Endometrium (tissue), 2 donors: Measurements from ENCODE around the gene POU2F1.
"Not testable (repeated sequence)": the region's sequence is repeated elsewhere in the genome, so short reads cannot be mapped to it uniquely, and the experiment has no call there.

ENCODE experiments used
- FAIRE-seq: peaks from 2 replicates; lab custom pipeline; 2012; peaks lifted over from hg19 to GRCh38; lab: Jason Lieb, UNC
- donor health status: control.
- donor health status: control.

POU2F1 gene

GRCh38 chr1:167205306-167206050 lies 15.2 kb upstream of the POU2F1 start:
- FAIRE-seq, result not testable (repeated sequence)

DNA sequence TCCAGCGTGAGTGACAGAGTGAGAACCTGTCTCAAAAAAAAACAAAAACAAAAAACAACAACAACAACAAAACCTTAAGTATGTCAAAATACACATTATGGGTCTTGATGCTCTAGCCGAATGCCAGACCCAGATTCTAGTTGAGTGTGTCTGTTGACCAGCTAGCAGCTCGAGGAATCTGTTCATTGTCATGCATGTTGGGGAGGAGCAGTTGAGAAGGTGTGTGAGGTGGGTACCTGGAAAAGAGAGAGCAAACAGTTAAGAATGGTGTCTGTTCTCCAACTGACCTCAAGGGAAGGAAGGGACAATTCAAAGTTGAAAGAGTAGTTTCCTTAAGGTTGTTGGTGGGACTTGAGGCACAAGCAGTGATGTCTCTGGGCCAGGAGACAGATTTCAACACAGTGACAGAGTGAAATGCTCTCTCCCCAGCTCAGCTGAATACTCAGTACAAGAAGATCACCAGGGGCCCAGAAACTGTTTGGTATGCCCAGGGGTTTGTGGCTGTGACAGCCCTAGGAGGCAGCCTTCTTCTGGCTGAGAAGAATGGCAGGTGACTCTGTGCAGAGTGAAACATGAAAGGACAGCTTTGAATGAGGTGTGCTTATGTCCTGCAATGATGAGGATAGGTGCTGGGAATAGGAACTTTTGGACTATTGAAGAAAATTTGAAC lies 14.4 kb upstream of the POU2F1 start:
- FAIRE-seq, result no peak

GRCh38 chr1:167207940-167208623 lies 12.6 kb upstream of the POU2F1 start:
- FAIRE-seq, result no peak

GRCh38 chr1:167208624-167208976 lies 12.1 kb upstream of the POU2F1 start:
- no peak for FAIRE-seq

- FAIRE-seq, result no peak
These were observed 11.6 kb upstream of the POU2F1 start for GRCh38 chr1:167209044-167209443.

- no peak for FAIRE-seq
These were observed 9.6 kb upstream of the POU2F1 start for GRCh38 chr1:167210966-167211674.

- no peak for FAIRE-seq
These were observed 8.7 kb upstream of the POU2F1 start for GRCh38 chr1:167212025-167212424.

DNA sequence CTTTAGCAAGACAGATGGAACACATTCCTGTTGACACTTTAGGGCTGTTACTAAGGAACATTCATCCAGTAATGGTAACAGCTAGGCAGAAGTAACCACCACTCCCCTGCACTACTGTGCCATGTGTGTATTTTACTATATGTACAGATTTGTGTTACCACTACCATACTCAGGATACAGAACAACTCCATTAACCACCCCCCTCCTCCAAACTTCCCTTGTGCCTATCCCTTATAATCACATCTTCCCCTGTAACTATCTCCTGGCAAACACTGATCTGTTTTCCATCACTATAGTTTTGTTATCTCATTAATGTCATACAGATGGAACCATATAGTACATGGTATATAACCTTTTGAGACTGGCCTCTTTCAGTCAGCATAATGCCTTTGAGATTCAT lies 3.9 kb upstream of the POU2F1 start:
- FAIRE-seq, result no peak

- FAIRE-seq, result no peak
These were observed 1.5 kb upstream of the POU2F1 start for GRCh38 chr1:167219194-167219593.

DNA sequence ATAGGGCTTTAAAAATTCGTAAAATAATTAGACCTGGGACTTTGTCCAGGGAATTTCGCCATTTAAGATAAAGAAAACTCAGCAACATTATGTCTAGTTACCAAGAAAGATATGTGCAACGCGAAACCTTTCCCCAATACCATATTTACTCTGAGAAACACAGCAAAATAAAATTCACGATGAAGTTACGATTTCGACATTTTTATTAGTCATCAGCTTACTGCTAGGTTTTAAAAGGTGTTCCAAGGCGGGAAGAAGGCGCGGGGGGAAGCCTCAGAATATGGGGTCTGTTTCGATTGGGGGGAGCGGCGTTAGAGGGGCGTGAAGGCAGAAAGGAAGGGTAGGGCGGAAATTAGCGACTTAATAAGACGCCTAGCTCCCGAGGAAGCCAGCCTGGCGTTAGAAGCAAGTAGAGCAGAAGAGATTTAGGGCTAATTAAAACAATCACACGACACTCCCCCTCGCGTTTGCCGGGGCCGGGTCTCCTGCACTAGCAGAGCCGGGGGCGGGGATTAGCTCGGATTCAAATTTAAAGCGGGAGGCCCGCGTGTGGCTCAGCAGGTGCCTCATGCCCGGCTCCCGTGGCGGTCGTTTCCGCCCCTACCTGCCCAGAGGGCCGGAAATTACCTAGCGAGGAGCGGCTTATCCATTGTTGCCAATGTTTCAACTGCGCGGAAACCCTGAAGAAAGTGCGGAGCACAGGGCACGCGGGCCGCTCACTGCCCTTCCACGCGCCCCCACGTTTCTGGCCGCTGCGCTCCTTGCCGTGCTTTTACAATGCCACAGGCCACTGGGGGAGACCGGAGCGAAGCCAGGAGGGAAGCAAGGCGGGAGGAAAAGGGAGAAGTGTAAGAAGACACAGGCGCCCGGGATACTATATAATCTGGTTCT lies 795 bp upstream of the POU2F1 start:
- peak; percentile 71 for FAIRE-seq

DNA sequence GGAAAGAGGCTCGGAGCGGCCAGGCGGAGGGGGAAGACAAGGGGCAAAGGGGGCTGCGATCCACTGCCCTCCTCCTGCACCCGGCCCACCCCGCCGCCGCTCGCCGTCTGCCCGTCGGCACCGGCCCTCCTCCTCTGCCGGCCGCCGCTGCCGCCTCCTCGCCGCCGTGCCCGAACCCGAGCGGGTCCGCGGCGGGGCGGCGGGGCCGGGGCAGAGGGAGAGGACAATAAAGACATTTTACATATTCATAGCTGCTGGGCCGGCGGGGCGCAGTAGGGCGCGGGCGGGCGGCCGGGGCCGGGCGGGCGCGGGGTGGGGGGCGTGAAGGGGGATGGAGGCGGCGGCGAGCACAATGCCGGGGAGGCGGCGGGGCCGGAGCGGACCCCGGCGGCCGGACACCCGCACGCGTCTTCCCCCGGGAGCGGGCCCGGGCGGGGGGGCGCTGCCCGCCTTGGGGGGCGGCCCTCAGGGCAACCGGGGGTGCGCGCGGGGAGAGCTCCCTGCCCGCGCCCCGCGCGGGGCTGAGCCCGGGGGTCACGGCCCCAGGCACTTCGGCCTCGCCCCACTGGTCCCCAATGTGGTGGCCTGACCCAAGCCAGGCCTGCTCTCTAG lies 546 bp downstream of the POU2F1 start:
- FAIRE-seq, result no peak

- FAIRE-seq, result no peak
These were observed 1.3 kb downstream of the POU2F1 start for GRCh38 chr1:167221738-167222610.

DNA sequence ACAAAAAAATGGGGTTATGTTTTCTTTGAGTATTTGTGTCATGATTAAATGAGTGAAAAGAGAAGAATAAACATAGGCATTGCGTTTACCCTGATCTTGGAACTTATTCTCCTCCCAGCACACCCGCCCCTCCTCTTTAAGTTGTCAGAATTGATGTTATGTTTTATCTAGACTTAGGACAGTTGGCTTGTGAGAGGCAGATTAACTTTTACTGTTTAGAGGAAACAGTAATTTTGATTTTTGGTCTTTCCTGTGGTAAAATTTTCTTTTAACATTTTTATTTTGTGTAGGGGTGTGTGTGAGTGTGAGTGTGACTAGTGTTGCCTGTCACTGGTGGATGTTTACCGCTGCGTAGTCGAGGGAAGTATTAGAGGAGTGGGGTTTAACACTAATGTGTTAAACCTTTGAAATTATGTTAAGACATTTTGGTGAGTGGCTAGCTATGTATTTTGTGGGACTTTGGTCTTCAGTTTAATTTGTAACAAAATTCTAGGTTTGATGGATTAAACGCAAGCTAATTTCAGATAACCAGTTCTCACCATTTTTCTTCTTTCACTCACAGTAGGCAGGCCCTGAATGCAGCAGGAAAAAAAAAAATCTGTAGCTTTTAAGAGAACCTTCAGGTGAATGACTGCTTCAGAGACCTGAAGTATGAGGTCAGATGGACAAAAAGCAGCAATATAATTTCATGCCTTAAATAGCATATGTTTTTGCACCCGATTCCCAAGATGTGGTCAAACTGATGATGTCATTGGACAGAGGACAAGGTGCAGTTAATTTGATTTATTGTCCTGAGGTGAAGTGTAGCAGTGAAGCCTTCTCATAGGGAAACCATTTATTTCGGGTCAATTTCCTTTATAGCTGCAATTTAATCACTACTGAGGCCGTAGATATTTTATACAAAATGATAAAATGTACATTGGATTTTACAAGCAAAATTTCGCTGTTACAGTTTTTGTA lies 2.7 kb downstream of the POU2F1 start:
- FAIRE-seq, result no peak

- FAIRE-seq, result not testable (repeated sequence)
These were observed 4.1 kb downstream of the POU2F1 start for GRCh38 chr1:167224734-167225235.

DNA sequence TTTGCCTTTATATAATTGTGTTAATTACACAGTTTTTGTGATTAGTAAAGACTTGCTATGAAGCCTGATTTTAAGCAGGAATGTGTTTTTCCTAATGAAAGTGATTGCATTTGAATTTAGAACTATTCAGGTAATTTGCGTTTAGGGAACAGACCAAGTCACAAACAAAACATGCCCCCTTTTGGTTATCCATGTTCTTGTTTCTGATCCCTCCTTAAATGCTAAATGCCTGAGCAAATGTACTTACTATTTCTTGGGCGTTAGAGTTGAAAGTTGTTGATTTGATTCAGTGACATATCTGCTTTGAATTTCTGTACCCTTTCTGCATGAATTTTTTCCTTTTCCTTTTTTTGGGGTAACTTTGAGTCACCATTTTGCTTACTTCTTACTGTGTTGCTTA lies 5.2 kb downstream of the POU2F1 start:
- FAIRE-seq, result no peak

- FAIRE-seq, result no peak
These were observed 7.3 kb downstream of the POU2F1 start for GRCh38 chr1:167227934-167228378.

- no peak for FAIRE-seq
These were observed 9.2 kb downstream of the POU2F1 start for GRCh38 chr1:167229719-167230385.

GRCh38 chr1:167230437-167230836 lies 9.8 kb downstream of the POU2F1 start:
- no peak for FAIRE-seq
